ENCODE results near the gene TOMM20. TPM values are rescaled to one million over a fixed set of nuclear protein-coding genes. Genes with fewer than 3 reads are reported as not detected.

TOMM20 gene
- total and polyA plus RNA-seq, 2 of the 8 experiments (the other 6 are each of a cell fraction or from before 2014, with no cell fraction given), result 71.4 to 168 TPM

DNA sequence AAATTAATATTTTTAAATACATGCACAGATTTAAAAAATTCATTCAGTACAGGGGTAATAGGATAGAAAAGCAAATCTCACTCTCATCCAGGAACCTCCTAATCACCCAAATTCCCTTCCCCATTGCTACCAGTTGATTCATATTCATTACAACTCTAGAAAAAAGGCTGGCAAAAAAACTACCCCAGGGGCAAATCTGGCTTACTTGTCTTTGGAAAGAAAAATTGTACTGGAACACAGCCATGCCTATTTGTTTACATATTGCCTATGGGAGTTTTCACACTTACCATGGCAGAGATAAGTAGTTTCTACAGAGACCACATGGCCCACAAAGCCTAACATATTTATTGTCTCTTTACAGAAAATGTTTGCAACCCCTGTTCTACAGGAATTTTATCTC is 41.3 kb upstream of the TOMM20 start:
- no peak for TF ChIP-seq ASH2L (IDR thresholded peaks at IDR 0.05; ENCODE audit: low read length)
- TF ChIP-seq CBX8 (IDR thresholded peaks at IDR 0.05; ENCODE audit: borderline replicate concordance, low read depth, low read length), result no peak
- TF ChIP-seq JUND (IDR thresholded peaks at IDR 0.05; ENCODE audit: low read length), result no peak
- no peak for TF ChIP-seq RAD21 (IDR thresholded peaks at IDR 0.05 in 1 of 2, conservative IDR thresholded peaks at IDR 0.05 in 1 of 2; ENCODE audit: low read depth in 2 of 2, low read length in 2 of 2)
- TF ChIP-seq CHD2 (IDR thresholded peaks at IDR 0.05; ENCODE audit: low read length), result no peak
- no peak for TF ChIP-seq EGR1 (IDR thresholded peaks at IDR 0.05; ENCODE audit: borderline replicate concordance, low read depth, low read length)
- TF ChIP-seq POU5F1 (IDR thresholded peaks at IDR 0.05; ENCODE audit: low read depth, low read length), result no peak
- no peak for TF ChIP-seq RNF2 (IDR thresholded peaks at IDR 0.05; ENCODE audit: borderline replicate concordance, low read depth, low read length, missing control alignments, poor library complexity, severe bottlenecking)
- no peak for TF ChIP-seq BRCA1 (IDR thresholded peaks at IDR 0.05; ENCODE audit: low read depth, low read length)
- TF ChIP-seq NANOG (IDR thresholded peaks at IDR 0.05; ENCODE audit: insufficient read depth, low read depth, low read length, poor library complexity, severe bottlenecking), result no peak
- no peak for TF ChIP-seq EP300 (IDR thresholded peaks at IDR 0.05; ENCODE audit: borderline replicate concordance in 1 of 2, low read depth in 2 of 2, low read length in 2 of 2)
- TF ChIP-seq JUN (IDR thresholded peaks at IDR 0.05; ENCODE audit: low read depth, low read length), result no peak
- no peak for TF ChIP-seq KDM1A (IDR thresholded peaks at IDR 0.05; ENCODE audit: borderline replicate concordance, low read length)
- Histone ChIP-seq H3K4me1 (replicated peaks in 1 of 4; ENCODE audit: control insufficient read depth in 3 of 4, insufficient read depth in 4 of 4, low read length in 3 of 4) (no peaks in the 10 kb centered on the region), H3K4ac (replicated peaks; ENCODE audit: insufficient read length, low read depth, low read length) (no peak overlapping the region), H2BK120ac (replicated peaks; ENCODE audit: low read depth, low read length) (no peak overlapping the region), H3K9me3 (ENCODE audit: insufficient read depth in 2 of 2, low read depth in 1 of 2, low read length in 1 of 2) (no peaks in the 10 kb centered on the region), H3K27me3 (replicated peaks in 1 of 4; ENCODE audit: control insufficient read depth in 3 of 4, extremely low read depth in 1 of 4, insufficient read depth in 3 of 4, low read length in 3 of 4) (no peaks in the 10 kb centered on the region), H3K4me3 (ENCODE audit: extremely low read depth in 1 of 4, insufficient read depth in 2 of 4, low read depth in 3 of 4, low read length in 4 of 4) (no peak overlapping the region), H3K18ac (ENCODE audit: extremely low read depth, low read length) (no peak overlapping the region), H2BK15ac (ENCODE audit: low read length) (no peak overlapping the region), H3K14ac (ENCODE audit: insufficient read length) (no peak overlapping the region), H2BK20ac (ENCODE audit: low read length) (no peak overlapping the region), H3K27ac (ENCODE audit: low read depth, low read length) (no peak overlapping the region), H2BK12ac (ENCODE audit: low read depth, low read length) (no peak overlapping the region), H2AK5ac (ENCODE audit: low read depth, low read length) (no peak overlapping the region), H2BK5ac (ENCODE audit: low read depth, low read length) (no peak overlapping the region), H3K79me2 (ENCODE audit: control insufficient read depth in 1 of 2, insufficient read depth in 2 of 2, low read length in 2 of 2) (no peaks in the 10 kb centered on the region), H3K36me3 (ENCODE audit: control insufficient read depth in 2 of 4, insufficient read depth in 4 of 4, low read length in 3 of 4) (peaks cover 6 to 59% (median 23%) of the 10 kb centered on the region in 4 experiments), H4K5ac (ENCODE audit: insufficient read length, low read depth, low read length) (no peak overlapping the region), H3K9ac (replicated peaks in 1 of 4; ENCODE audit: extremely low read depth in 1 of 4, low read depth in 3 of 4, low read length in 3 of 4) (no peak overlapping the region), H3K79me1 (ENCODE audit: low read depth, low read length) (no peaks in the 10 kb centered on the region), H4K91ac (replicated peaks; ENCODE audit: insufficient read length, low read length) (no peak overlapping the region), H3K4me2 (ENCODE audit: insufficient read depth in 1 of 2, low read depth in 2 of 2, low read length in 2 of 2) (no peak overlapping the region), H3K23me2 (ENCODE audit: low read depth, low read length) (no peaks in the 10 kb centered on the region), H2AFZ (ENCODE audit: low read length) (no peak overlapping the region), H3K23ac (ENCODE audit: insufficient read length) (no peak overlapping the region), H4K20me1 (replicated peaks in 1 of 2; ENCODE audit: control insufficient read depth in 1 of 2, insufficient read depth in 2 of 2, low read length in 2 of 2) (peaks cover 0 to 1% of the 10 kb centered on the region in 2 experiments), H3K56ac (replicated peaks; ENCODE audit: insufficient read length, low read depth, low read length) (no peak overlapping the region), H4K8ac (ENCODE audit: extremely low read depth, insufficient read depth, low read length) (no peak overlapping the region)
- POLR2A ChIA-PET (ENCODE audit: partially characterized antibody), result no interaction called here
- DNase-seq (ENCODE audit: low read depth in 1 of 2, low spot score in 2 of 2) (no peak), FAIRE-seq (no peak)
- CTCF ChIA-PET (ENCODE audit: partially characterized antibody), result interaction anchor here (0.6 kb wide), 1 partner anchor 8 kb away, joined by 3 read pairs; no protein-coding TSS in a partner anchor

All from H1 (cell line).